T follicular helper cell (primary cell): ENCODE results near the gene TTC31.
"Not testable (repeated sequence)": the region's sequence is repeated elsewhere in the genome, so short reads cannot be mapped to it uniquely, and the experiment has no call there.

ENCODE experiments used
- DNase-seq: peaks from one replicate; pipeline ENCODE4 v3.0.0-alpha.2; 2020; ENCODE audit warnings: low read depth

Gene TTC31

DNA sequence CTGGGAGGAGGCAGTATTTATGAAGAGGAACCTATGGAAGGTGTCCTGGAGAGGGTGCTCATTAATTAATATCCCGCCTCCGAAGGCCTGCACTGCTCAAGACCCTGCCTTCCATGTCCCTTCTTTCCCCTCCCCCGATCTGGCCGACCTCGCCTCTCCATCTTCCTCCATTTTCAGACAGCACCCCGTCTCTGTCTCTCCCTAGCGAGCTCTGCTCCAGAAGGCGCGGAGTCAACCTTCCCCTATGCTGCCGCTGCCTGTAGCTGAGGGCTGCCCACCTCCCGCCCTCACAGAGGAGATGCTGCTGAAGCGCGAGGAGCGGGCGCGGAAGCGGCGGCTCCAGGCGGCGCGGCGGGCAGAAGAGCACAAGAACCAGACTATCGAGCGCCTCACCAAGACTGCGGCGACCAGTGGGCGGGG is 25.7 kb upstream of the TTC31 start:
- DNase-seq: no peak

DNA sequence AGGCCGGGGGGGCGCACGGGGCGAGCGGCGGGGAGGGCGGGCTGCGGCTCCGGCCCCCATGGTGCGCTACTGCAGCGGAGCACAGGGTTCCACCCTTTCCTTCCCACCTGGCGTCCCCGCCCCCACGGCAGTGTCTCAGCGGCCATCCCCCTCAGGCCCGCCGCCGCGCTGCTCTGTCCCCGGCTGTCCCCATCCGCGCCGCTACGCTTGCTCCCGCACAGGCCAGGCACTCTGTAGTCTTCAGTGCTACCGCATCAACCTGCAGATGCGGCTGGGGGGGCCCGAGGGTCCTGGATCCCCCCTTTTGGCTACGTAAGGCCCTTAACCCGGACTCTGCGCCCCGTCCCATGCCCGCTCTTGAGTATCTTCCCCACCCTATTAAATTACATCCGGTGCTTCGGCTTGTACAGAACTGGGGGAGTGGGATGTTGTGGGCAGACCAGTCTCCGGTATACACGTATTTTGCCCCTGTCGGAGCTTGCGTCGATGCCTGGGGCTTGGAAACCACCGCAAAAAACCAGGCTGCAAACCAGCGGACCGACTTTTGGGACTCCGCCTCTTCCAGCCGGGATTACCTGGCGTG is 25.2 kb upstream of the TTC31 start:
- peak; percentile 66 for DNase-seq

DNA sequence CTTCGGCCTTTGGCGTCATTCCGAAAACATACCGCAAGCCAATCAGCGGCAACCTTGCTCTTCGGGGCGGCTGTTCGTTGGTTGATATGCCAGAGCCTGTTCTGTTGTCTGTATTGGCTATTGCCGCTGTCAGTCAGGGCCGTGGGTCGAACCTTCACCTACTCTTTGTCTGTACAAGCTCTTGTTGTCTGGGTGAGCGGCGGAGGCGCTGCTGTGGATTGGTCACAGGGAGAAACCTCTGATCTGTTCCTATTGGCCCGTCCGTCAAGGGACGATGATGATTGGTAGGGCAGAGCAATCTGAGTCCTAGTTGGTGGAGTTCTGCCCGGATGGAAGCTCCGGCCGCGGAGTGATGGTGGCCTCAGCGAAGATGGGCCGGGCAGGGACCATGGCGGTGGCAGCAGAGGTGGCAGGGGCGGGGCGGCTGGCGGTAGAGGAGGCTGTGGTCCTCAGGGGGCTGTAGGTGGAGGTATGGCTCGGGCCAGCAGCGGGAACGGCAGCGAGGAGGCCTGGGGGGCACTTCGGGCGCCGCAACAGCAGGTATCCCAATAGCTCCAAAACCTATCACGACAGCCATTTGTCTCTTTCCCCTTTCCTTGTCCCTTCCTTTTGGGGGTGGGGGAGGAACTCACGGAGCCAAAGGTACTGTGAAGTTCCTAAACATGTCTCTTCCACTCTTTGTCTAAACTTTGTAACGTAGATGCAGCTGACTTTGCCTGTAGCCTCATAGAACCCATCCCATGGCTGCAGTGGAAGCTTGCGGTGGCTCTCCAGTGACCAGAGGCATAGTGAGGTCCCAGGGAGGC is 24.5 kb upstream of the TTC31 start, which contains the start of gene WBP1:
WBP1 (plus strand) TSS at position 307 of the 806 bp plus-strand sequence; CDS start at position 472, 165 bp downstream.
- DNase-seq: peak; percentile 99

DNA sequence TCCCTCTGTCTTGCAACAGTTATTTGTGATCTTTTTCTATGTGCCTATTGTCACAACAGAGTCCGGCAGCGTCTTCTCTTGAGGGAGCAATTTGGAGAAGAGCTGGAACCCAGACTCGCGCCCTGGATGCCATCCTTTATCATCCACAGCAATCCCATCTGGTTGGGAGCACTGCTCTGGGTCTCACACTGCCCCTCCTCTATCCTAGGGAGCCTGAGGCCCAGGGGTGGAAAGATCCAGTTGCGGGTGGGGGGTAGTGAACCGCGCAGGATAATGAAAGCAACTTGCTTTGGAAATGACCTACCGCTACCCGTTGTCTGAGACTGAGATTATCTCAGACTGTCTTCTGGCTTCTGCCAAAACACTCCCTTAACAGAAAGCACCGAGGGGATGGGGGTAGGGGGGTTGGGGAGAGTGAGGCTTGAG is 23.9 kb upstream of the TTC31 start:
- no peak for DNase-seq

DNA sequence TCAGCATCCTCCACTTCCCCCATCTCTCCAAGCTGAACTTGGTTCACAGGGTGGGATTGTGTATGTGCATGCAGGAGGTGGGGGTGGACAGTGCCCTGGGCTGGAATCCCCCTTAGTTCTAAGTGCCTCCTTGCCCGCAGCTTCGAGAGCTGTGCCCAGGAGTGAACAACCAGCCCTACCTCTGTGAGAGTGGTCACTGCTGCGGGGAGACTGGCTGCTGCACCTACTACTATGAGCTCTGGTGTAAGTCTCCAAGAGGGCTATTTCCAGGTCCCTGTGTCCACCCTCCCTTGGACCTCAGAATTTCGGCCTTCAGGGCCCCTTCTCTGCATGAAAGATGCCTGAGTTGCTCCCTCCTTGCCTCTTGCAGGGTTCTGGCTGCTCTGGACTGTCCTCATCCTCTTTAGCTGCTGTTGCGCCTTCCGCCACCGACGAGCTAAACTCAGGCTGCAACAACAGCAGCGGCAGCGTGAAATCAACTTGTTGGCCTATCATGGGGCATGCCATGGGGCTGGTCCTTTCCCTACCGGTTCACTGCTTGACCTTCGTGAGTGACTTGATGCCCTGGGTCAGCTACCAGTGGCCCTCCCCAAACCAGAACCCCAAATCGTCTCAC is 23.3 kb upstream of the TTC31 start:
- DNase-seq: not testable (repeated sequence)

DNA sequence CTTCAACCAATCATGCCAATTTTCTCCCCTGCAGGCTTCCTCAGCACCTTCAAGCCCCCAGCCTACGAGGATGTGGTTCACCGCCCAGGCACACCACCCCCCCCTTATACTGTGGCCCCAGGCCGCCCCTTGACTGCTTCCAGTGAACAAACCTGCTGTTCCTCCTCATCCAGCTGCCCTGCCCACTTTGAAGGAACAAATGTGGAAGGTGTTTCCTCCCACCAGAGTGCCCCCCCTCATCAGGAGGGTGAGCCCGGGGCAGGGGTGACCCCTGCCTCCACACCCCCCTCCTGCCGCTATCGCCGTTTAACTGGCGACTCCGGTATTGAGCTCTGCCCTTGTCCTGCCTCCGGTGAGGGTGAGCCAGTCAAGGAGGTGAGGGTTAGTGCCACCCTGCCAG is 22.7 kb upstream of the TTC31 start:
- DNase-seq: not testable (repeated sequence)

DNA sequence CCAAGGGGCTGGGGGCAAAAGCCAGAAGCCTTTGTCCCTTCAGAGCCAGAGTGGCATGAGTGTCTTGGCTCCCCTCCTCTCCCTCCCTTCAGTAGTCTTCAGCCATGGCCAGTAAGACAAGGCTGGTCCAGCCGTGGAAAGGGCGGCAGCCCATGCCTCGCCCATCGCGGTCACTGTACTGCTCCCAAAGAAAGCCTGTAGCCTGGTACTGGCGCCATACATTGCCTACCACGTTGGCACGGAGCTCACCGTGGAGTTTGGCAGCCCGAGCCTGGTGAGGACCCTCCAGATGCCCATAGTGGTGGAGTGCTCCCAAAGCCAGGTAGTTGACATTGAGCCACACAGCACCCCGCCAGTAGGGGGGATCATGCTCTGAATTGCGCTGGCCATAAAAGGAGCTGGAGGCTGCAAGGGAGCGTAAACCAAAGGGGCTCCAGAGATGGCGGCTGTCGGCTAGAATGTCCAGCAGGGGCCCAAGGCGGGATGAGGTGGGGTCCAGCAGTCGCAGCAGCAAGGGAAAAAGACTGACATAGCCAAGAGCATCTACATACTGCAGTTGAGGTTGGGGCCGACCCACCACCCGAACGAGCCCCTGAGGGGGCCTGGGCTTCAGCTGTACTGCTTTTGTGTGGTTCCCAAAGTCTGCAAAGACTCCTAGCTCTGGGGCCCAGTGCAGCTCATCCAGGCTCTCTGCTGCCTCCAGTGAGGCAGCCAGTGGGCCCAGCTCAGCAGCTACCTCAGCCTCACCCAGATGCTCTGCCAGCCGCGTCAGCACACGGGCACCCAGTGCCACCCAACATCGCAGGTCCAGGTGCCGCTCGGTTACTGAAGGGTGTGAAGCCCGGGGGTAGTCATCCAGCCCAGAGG is 21.5 kb upstream of the TTC31 start:
- DNase-seq: no peak

DNA sequence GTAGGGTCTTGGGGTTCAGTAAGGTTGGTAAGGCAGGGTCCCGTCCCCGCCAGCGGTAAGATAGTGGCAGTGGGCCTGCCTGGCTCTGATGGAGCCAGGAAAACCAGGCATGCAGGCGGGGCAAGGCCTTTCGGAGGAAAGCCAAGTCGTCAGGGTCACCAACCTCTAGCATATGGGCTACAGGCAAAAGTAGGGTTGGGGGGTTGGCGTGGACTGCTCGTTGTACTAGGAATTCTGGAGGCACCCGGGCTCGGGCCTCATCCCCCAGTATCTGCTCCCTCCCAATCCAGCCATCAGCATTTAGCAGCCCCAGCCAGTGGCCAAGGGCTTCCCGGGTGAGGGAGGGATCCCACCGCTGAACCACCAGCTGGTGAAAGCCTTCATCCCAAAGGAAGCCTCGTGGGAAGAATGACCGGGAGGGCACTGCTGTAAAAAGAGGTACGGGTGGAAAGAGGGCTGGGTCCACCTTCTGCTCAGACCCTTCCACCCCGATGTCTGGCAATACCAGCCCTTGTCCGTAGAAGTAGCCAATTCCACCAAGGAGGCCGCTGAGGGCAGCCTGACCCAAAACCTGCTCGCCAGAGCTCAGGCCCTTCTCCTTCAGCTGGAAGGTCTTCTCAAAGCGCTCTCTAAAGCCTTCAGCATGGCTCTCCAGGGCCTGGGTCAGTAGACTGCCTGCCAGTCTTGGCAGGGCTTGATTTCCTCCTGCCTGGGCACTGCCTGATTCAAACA is 20.7 kb upstream of the TTC31 start:
- no peak for DNase-seq

DNA sequence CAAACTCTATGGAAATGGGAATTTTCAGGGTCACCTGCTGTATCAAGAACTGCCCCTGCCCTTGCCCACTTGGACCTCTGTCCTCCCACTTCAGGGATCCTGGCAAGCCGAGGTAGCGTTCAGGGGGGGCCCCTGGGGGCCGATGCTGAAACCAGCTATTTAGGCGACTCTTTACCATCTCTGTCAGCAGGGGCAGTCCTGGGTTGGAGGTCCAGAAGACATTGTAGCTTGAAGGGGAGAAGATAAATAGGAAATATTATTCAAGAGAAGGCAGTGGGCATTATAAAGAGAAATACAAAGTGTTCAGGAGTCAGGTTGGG is 20.1 kb upstream of the TTC31 start:
- no peak for DNase-seq

DNA sequence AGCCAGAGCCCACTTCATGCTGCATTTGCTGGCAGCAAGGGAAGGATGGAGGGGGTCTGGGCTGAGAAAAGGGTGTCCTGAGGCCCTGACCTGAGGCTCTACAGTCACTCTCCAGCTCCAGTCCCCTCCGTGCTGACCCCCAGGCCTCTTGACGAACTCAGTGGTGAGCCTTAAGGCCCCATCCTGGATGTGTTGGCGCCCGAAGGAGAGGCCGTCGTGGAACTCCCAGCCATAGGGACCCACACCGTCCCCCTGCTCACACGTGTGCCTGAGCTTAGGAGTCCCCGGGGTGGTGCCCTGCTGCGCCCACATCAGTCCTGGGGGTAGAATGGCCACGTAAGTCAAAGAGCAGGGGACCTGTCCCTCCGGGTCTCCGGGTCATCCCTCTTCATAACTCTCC is 18.5 kb upstream of the TTC31 start:
- no peak for DNase-seq

DNA sequence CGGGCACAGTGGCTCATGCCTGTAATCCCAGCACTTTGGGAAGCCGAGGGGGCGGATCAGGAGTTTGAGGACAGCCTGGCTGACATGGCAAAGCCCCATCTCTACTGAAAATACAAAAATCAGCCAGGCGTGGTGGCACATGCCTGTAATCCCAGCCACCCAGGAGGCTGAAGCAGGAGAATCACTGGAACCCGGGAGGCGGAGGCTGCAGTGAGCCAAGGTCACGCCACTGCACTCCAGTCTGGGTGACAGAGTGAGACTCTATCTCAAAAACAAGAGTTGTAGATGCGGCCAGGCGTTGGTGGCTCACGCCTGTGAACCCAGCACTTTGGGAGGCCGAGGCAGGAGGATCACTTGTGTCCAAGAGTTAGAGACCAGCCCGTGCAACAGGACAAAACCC is 12.1 kb upstream of the TTC31 start:
- not testable (repeated sequence) for DNase-seq

DNA sequence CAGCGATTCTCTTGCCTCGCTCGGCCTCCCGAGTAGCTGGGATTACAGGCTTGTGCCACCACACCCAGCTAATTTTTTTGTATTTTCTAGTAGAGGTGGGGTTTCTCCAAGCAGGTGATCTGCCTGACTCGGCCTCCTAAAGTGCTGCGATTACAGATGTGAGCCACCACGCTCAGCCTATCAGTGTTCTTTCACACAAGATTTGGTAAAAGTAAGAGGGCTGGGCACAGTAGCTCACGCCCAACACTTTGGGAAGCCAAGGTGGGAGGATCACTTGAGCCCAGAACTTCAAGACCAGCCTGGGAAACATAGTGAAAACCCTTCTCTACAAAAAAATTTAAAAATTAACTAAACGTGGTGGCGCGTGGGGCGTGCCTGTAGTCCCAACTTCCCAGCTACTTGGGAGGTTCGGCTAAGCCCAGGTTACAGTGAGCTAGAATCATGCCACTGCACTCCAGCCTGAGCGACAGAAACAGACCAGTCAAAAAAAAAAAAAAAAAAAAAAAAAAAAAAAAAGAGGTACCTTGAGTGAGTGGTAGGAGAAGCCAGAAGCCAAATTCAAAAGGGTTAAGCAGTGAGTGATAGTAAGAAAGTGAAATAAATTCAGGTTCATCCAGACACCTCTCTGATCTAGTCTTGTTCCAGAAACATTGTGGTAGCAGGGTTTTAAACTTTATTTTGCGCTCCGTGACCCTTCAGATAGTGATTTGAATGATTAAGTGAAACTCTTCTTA is 11.4 kb upstream of the TTC31 start:
- DNase-seq: no peak

DNA sequence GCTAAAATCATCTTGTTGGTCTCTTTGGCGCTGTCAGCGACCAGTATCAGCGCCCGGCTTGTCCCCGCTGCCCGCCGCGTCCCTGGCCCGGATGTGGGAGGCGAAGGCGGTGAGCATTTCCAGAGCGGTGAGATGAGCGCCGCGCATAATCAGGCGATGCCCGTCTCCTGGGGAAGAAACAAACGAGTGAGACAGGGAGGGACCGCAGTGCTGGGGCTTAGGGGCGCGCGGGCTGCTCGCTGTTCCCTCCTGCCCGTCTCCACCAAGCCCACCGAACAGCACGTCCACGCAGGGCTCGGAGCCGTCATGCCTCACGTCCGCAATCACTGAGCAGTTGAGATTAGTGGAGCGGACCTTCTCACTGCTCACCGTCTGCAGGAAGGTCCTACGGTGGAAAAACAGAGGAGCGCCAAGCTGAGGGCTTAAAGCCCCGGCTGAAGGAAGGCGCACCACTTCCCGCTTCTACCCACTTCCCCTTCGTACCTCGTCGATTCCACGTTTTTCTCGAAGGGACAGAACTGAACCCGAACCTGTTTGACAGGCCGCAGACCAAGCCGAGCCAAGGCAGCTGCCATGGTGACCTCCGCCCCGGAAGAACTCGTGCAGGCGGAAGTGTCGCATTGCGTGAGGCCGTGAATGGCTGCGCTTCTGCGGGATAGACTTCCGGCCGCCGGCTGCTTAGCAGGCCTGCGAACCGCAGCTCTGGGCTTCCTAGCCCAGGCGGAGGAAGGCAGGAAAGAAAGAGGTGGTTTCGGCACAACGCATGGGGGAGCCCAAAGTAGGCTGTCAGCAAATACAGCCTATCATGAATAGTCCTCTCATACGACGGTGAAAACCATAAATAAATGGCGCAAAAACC is 10.6 kb upstream of the TTC31 start, which contains the start of gene MRPL53:
MRPL53 (minus strand) TSS at position 595 of the 859 bp plus-strand sequence; CDS start at position 575, 20 bp downstream.
- DNase-seq: peak; percentile 96

DNA sequence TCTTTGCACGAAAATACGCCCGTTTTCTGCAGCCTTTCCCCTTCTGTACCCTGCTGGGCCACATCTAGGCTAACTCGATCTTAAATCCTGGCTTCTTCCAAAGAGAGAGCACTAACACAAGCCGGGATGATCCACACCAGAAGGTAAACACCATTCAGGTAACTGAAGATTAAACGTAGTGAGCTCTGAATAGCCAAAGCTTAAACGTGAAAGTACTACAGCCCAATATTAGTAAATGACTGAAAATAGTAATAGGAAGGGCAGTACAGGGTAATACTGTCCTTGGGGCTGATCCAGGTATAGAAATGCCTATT is 10.0 kb upstream of the TTC31 start:
- DNase-seq: no peak

DNA sequence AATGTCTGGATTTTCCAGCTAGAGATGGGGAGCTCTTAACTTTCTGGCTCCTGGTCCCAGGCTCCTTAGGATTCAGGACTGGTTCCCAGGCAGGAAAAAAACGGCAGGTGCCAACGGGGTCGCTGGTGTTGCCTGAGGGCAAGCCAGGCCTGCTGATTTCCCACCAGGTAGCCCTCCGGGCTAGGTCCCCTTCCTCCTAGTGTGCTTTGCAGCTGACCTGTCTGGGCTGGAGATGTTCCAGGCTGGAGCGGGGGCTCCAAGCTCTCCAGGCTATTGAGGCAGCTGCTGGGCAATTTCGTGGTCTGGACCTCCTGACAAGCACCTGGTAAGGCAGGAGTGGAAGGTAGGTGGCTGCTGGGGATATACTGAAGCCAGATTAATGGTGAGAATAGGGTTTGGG is 8.4 kb upstream of the TTC31 start:
- no peak for DNase-seq

DNA sequence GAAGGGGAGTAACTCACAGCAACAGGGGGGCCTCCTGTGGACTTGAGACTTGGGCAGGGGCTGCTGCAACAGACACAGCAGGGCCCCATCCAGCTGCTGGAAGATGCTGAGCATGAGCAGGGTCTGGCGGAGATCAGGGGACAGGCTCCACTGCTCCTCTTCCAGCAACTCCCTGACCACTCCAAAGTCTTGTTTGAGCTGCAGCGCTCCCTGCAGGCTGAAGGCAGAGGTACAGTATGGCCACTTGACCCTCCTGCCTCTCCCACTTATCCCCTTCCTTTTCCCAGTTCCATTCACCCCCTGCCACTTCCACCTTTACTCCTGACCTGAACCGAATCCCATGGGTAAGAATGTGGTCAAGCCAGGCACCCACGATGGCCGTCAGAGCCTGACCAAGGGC is 8.0 kb upstream of the TTC31 start:
- DNase-seq: no peak

DNA sequence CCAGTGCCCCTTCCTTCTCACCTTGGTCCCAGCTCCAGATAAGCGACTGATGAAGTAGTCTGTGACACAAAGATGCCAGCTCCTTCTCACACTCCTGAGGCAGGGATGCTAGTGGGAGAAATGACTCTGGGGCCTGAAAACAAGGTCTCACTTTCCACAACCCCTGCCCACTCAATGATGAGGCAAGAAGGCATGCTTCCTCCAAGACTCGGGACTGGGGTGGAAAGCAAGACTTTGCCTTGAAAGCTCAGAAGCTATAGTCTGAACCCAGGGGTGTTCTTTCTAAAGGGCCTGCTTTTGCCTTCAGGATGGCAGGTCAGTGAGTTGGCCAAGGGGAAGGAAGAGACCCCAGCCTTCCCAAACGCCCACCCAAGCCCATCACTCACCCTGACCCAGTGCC is 1.4 kb upstream of the TTC31 start:
- no peak for DNase-seq

DNA sequence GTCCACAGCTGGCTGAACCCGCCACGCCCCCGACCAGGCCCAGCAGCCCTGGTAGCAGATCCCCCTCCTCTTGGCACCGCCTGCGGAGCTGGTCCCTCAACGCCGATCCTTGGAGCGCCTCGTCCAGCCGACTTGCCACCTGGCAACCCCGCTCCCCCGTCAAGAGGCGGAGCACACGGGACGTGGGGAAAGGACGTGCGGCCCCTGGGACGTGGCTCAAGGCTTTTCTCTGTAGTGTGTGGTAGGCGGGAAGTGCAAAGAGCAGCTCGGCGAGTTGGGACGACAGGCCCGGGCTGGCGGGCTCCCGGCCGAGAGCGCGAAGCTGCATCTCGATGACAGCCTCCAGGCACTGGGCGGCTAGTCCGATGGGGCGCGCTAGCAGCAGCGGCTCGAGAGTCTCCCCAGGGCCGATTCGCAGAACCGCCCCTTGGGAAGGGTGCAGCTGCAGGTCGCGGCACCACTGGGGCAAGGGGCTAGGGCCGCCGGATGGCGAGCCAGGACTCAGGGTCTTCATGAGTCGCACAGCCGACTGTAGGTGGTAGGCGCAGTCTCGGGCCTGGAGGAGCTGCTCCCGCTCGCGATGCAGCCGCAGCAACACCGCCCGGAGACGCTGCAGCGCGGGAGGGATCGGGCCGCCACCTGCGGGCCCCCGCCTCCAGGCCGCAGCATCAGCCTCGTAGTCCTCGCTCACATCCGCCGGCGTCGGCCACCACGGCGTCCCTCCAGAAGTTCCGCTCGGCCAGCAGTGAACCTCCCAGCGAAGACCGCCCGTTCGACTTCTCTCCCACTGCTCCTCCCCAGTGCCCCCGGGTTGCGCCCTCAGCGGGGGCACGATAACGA is 700 bp upstream of the TTC31 start:
- peak; percentile 23 for DNase-seq

DNA sequence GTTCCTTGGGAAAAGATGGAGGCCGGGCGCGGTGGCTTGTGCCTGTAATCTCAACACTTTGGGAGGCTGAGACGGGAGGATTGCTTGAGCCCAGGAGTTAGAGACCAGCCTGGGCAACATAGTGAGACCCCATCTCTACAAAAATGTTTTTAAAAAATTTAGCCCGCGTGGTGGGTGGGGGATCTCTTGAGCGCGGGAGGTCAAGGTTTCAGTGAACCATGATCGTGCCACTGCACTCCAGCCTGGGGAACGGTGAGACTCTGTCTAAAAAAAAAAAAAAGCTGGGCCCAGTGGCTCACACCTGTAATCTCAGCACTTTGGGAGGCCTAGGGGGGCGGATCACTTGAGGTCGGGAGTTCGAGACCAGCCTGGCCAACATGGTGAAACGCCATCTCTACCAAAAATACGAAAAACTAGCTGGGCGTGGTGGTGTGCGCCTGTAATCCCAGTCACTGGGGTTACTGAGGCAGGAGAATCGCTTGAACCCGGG is 839 bp downstream of the TTC31 start:
- not testable (repeated sequence) for DNase-seq
